HEK293 (cell line): ENCODE results near the gene PTPN6.
A peak's percentile ranks its signal among the peaks of the same experiment; 100 is the strongest.

ENCODE experiments used
- CTCF ChIA-PET: fragments of 350-600 bp; formaldehyde crosslinking; extraction: SDS; loops from one replicate; lab custom pipeline; 2021; ENCODE audit warnings: antibody characterized with exemption; lab: Yijun Ruan, JAX
- POLR2A ChIA-PET: fragments of 300-600 bp; formaldehyde crosslinking; extraction: SDS; loops from one replicate; lab custom pipeline; 2020; ENCODE audit warnings: antibody characterized with exemption, inconsistent platforms; lab: Yijun Ruan, JAX
- H3K27ac ChIP-seq: fragments of 200-500 bp; sonication (Bioruptor generic); 2 replicates; pipeline ENCODE4 v1.5.1; 2014; ENCODE audit warnings: low read depth, low read length, control low read depth, inconsistent platforms; ENCODE audit errors: extremely low read depth
- H3K36me3 ChIP-seq, 2 experiments: fragments of 200-500 bp in 1 of 2; sonication (Bioruptor generic) in 1 of 2; 1 replicate in 1 of 2; 2 replicates in 1 of 2; pipeline ENCODE4 v1.5.1; 2014 to 2017; ENCODE audit warnings: inconsistent platforms in 2 of 2, low read length in 2 of 2; ENCODE audit not compliant: control insufficient read depth in 2 of 2, insufficient read depth in 1 of 2
- H3K4me1 ChIP-seq: fragments of 200-500 bp; sonication (Bioruptor generic); 2 replicates; pipeline ENCODE4 v1.5.1; 2014; ENCODE audit warnings: mild to moderate bottlenecking, low read length, inconsistent platforms; ENCODE audit not compliant: control insufficient read depth, insufficient read depth
- H3K4me3 ChIP-seq: 2 replicates; pipeline ENCODE4 v1.5.1; 2011; ENCODE audit warnings: low read depth, mild to moderate bottlenecking, control low read depth, low read length, moderate library complexity
- H3K9me3 ChIP-seq: fragments of 200-500 bp; sonication (Bioruptor generic); 2 replicates; pipeline ENCODE4 v1.5.1; 2014; ENCODE audit warnings: low read depth, low read length, inconsistent platforms; ENCODE audit not compliant: control insufficient read depth, insufficient read depth
- EGR2 ChIP-seq: fragments of 450-650 bp; formaldehyde crosslinking; IDR thresholded peaks from 2 replicates; pipeline ENCODE4 v1.5.1; 2016; ENCODE audit warnings: low read depth, missing biosample characterization, missing genetic modification characterization
- GLI2 ChIP-seq: fragments of 450-650 bp; formaldehyde crosslinking; IDR thresholded peaks from 2 replicates; pipeline ENCODE4; 2017; ENCODE audit warnings: missing biosample characterization, missing genetic modification characterization, low read depth, borderline replicate concordance
- REPIN1 ChIP-seq: fragments of 450-650 bp; formaldehyde crosslinking; IDR thresholded peaks from 2 replicates; pipeline ENCODE4 v1.5.1; 2017; ENCODE audit warnings: missing biosample characterization, missing genetic modification characterization, low read depth
- SETDB1 ChIP-seq: IDR thresholded peaks from one replicate; pipeline ENCODE4 v1.6.1; 2017; ENCODE audit warnings: mild to moderate bottlenecking, low read length, moderate library complexity, mixed read lengths; ENCODE audit not compliant: insufficient read length
- TCF7L2 ChIP-seq: IDR thresholded peaks from 2 replicates; pipeline ENCODE4 v1.6.1; 2011; ENCODE audit warnings: low read depth, mild to moderate bottlenecking, inconsistent platforms, low read length, moderate library complexity, borderline replicate concordance
- YY2 ChIP-seq: fragments of 450-650 bp; formaldehyde crosslinking; IDR thresholded peaks from 2 replicates; pipeline ENCODE4 v1.5.1; 2016; ENCODE audit warnings: missing biosample characterization, missing genetic modification characterization
- ZBTB44 ChIP-seq: fragments of 450-650 bp; IDR thresholded peaks from 2 replicates; pipeline ENCODE4 v1.5.1; 2018; ENCODE audit warnings: missing biosample characterization, mild to moderate bottlenecking, missing genetic modification characterization
- ZBTB6 ChIP-seq: fragments of 450-650 bp; formaldehyde crosslinking; IDR thresholded peaks from 2 replicates; pipeline ENCODE4 v1.5.1; 2017; ENCODE audit warnings: missing biosample characterization, missing genetic modification characterization
- ZNF140 ChIP-seq: fragments of 450-650 bp; formaldehyde crosslinking; IDR thresholded peaks from 2 replicates; pipeline ENCODE4 v1.5.1; 2016; ENCODE audit warnings: missing biosample characterization, missing genetic modification characterization
- ZNF202 ChIP-seq: fragments of 450-650 bp; formaldehyde crosslinking; IDR thresholded peaks from 2 replicates; pipeline ENCODE4 v1.5.1; 2016; ENCODE audit warnings: missing biosample characterization, missing genetic modification characterization, borderline replicate concordance
- ZNF211 ChIP-seq: fragments of 450-650 bp; formaldehyde crosslinking; IDR thresholded peaks from 2 replicates; pipeline ENCODE4 v1.5.1; 2016; ENCODE audit warnings: low read depth, missing biosample characterization, missing genetic modification characterization
- ZNF26 ChIP-seq: fragments of 450-650 bp; formaldehyde crosslinking; IDR thresholded peaks from 2 replicates; pipeline ENCODE4 v1.5.1; 2016; ENCODE audit warnings: missing biosample characterization, missing genetic modification characterization
- ZNF302 ChIP-seq: fragments of 450-650 bp; formaldehyde crosslinking; IDR thresholded peaks from 2 replicates; pipeline ENCODE4 v1.5.1; 2016; ENCODE audit warnings: missing biosample characterization, missing genetic modification characterization, low read depth
- ZNF488 ChIP-seq: fragments of 450-650 bp; formaldehyde crosslinking; IDR thresholded peaks from 2 replicates; pipeline ENCODE4 v1.5.1; 2016; ENCODE audit warnings: missing biosample characterization, missing genetic modification characterization
- ZNF510 ChIP-seq: fragments of 450-650 bp; formaldehyde crosslinking; IDR thresholded peaks from 2 replicates; pipeline ENCODE4 v1.5.1; 2018; ENCODE audit warnings: mild to moderate bottlenecking, missing genetic modification characterization, missing biosample characterization; ENCODE audit not compliant: insufficient replicate concordance
- ZNF561 ChIP-seq: fragments of 450-650 bp; IDR thresholded peaks from 2 replicates; pipeline ENCODE4 v1.5.1; 2018; ENCODE audit warnings: missing biosample characterization, missing genetic modification characterization, borderline replicate concordance
- ZNF664 ChIP-seq: fragments of 450-650 bp; formaldehyde crosslinking; IDR thresholded peaks from 2 replicates; pipeline ENCODE4 v1.5.1; 2016; ENCODE audit warnings: missing biosample characterization, missing genetic modification characterization
- ZNF791 ChIP-seq: fragments of 450-650 bp; formaldehyde crosslinking; IDR thresholded peaks from 2 replicates; pipeline ENCODE4 v1.5.1; 2016; ENCODE audit warnings: missing biosample characterization, missing genetic modification characterization
- ZNF830 ChIP-seq: fragments of 450-650 bp; IDR thresholded peaks from 2 replicates; pipeline ENCODE4 v1.5.0; 2018; ENCODE audit warnings: missing biosample characterization, missing genetic modification characterization, low read depth, mild to moderate bottlenecking, moderate library complexity
- ZNF837 ChIP-seq: fragments of 450-650 bp; formaldehyde crosslinking; IDR thresholded peaks from 2 replicates; pipeline ENCODE4 v1.5.1; 2016; ENCODE audit warnings: missing biosample characterization, missing genetic modification characterization

PTPN6 gene

GRCh38 chr12:6941267-6941666, 9.9 kb upstream of the PTPN6 start (continued):
- peak; percentile 77 for TF ChIP-seq ZBTB44 (tag by site-specific recombination)

- TF ChIP-seq ZNF140 (tag by site-specific recombination) = no peak
- TF ChIP-seq ZNF488 (tag by site-specific recombination) = no peak
- TF ChIP-seq ZNF837 = no peak
- TF ChIP-seq TCF7L2 = no peak
- no peak for TF ChIP-seq ZNF830 (tag by site-specific recombination)
- no peak for TF ChIP-seq GLI2 (tag by site-specific recombination)
- no peak for TF ChIP-seq ZNF510
- no peak for TF ChIP-seq ZNF202
- no peak for TF ChIP-seq ZNF664 (tag by site-specific recombination)
- no peak for TF ChIP-seq ZBTB6
- no peak for TF ChIP-seq YY2 (tag by site-specific recombination)
- TF ChIP-seq ZNF211 (tag by site-specific recombination) = no peak
- TF ChIP-seq SETDB1 = no peak
- TF ChIP-seq REPIN1 (tag by site-specific recombination) = no peak
- TF ChIP-seq EGR2 (tag by site-specific recombination) = no peak
- TF ChIP-seq ZNF26 (tag by site-specific recombination) = no peak
- no peak for TF ChIP-seq ZNF791 (tag by site-specific recombination)
- TF ChIP-seq ZNF561 (tag by site-specific recombination) = no peak
- no peak for TF ChIP-seq ZNF302 (tag by site-specific recombination)
- H3K36me3 ChIP-seq = peaks cover 11 to 41% of the 10 kb centered on the region in 2 experiments; a peak in 2 of 3 replicates
- H3K27ac ChIP-seq = no peak overlapping the region
- no peaks in the 10 kb centered on the region for H3K9me3 ChIP-seq
- ChIA-PET POLR2A (interaction anchor here (1.1 to 3.0 kb wide), 2 partner anchors 17 to 51 kb away, joined by 3 to 18 read pairs; no protein-coding TSS in a partner anchor), CTCF (interaction anchor here (0.7 to 6.8 kb wide), 3 partner anchors 18 to 69 kb away, joined by 4 to 138 read pairs (median 10); partner anchors contain the start of gene SPSB2)
- no peak overlapping the region for H3K4me3 ChIP-seq
- peaks cover 16% of the 10 kb centered on the region for H3K4me1 ChIP-seq
Observed at GRCh38 chr12:6941782-6942181, 9.4 kb upstream of the PTPN6 start.
